ENCODE results near the gene PTPRT.

Gene PTPRT

GRCh38 chr20:42097741-42098140, 1092.0 kb downstream of the PTPRT start:
- no peak overlapping the region for H3K4me3 ChIP-seq (ENCODE audit: low read depth in 1 of 5, low read length in 5 of 5)

GRCh38 chr20:42095221-42095620, 1094.5 kb downstream of the PTPRT start:
- Histone ChIP-seq H3K4me1 (ENCODE audit: control insufficient read depth in 5 of 5, insufficient read depth in 5 of 5, low read length in 5 of 5) (no peaks in the 10 kb centered on the region), H3K36me3 (ENCODE audit: control insufficient read depth in 5 of 5, insufficient read depth in 5 of 5, low read length in 5 of 5) (no peaks in the 10 kb centered on the region), H3K9me3 (ENCODE audit: control insufficient read depth in 5 of 5, low read length in 5 of 5) (no peaks in the 10 kb centered on the region), H3K9ac (ENCODE audit: low read length in 5 of 5) (no peak overlapping the region), H3K4me3 (ENCODE audit: low read depth in 1 of 5, low read length in 5 of 5) (no peak overlapping the region), H3K27me3 (ENCODE audit: control insufficient read depth in 5 of 5, insufficient read depth in 4 of 5, low read length in 5 of 5) (peaks cover 0 to 3% (median 0%) of the 10 kb centered on the region in 5 donors), H3K27ac (ENCODE audit: low read depth, low read length) (no peak overlapping the region)

More at GRCh38 chr20:42097741-42098140, 1092.0 kb downstream of the PTPRT start:
- peaks cover 0 to 3% (median 0%) of the 10 kb centered on the region in 5 donors for H3K27me3 ChIP-seq (ENCODE audit: control insufficient read depth in 5 of 5, insufficient read depth in 4 of 5, low read length in 5 of 5)
- no peaks in the 10 kb centered on the region for H3K9me3 ChIP-seq (ENCODE audit: control insufficient read depth in 5 of 5, low read length in 5 of 5)
- H3K27ac ChIP-seq (ENCODE audit: low read depth, low read length): no peak overlapping the region
- H3K4me1 ChIP-seq (ENCODE audit: control insufficient read depth in 5 of 5, insufficient read depth in 5 of 5, low read length in 5 of 5): no peaks in the 10 kb centered on the region
- H3K9ac ChIP-seq (ENCODE audit: low read length in 5 of 5): no peak overlapping the region
- no peaks in the 10 kb centered on the region for H3K36me3 ChIP-seq (ENCODE audit: control insufficient read depth in 5 of 5, insufficient read depth in 5 of 5, low read length in 5 of 5)

- H3K27me3 ChIP-seq (ENCODE audit: control insufficient read depth in 5 of 5, insufficient read depth in 4 of 5, low read length in 5 of 5): peaks cover 0 to 3% (median 0%) of the 10 kb centered on the region in 5 donors
- H3K4me3 ChIP-seq (ENCODE audit: low read depth in 1 of 5, low read length in 5 of 5): no peak overlapping the region
- no peak overlapping the region for H3K27ac ChIP-seq (ENCODE audit: low read depth, low read length)
- no peaks in the 10 kb centered on the region for H3K36me3 ChIP-seq (ENCODE audit: control insufficient read depth in 5 of 5, insufficient read depth in 5 of 5, low read length in 5 of 5)
- no peak overlapping the region for H3K9ac ChIP-seq (ENCODE audit: low read length in 5 of 5)
- H3K9me3 ChIP-seq (ENCODE audit: control insufficient read depth in 5 of 5, low read length in 5 of 5): no peaks in the 10 kb centered on the region
- no peaks in the 10 kb centered on the region for H3K4me1 ChIP-seq (ENCODE audit: control insufficient read depth in 5 of 5, insufficient read depth in 5 of 5, low read length in 5 of 5)
Observed at GRCh38 chr20:42093542-42094440, 1095.9 kb downstream of the PTPRT start.

- H3K4me3 ChIP-seq (ENCODE audit: low read depth in 1 of 5, low read length in 5 of 5): no peak overlapping the region
- no peak overlapping the region for H3K9ac ChIP-seq (ENCODE audit: low read length in 5 of 5)
- H3K27me3 ChIP-seq (ENCODE audit: control insufficient read depth in 5 of 5, insufficient read depth in 4 of 5, low read length in 5 of 5): peaks cover 0 to 3% (median 0%) of the 10 kb centered on the region in 5 donors
- no peak overlapping the region for H3K27ac ChIP-seq (ENCODE audit: low read depth, low read length)
- no peaks in the 10 kb centered on the region for H3K4me1 ChIP-seq (ENCODE audit: control insufficient read depth in 5 of 5, insufficient read depth in 5 of 5, low read length in 5 of 5)
- no peaks in the 10 kb centered on the region for H3K9me3 ChIP-seq (ENCODE audit: control insufficient read depth in 5 of 5, low read length in 5 of 5)
- no peaks in the 10 kb centered on the region for H3K36me3 ChIP-seq (ENCODE audit: control insufficient read depth in 5 of 5, insufficient read depth in 5 of 5, low read length in 5 of 5)
Observed at GRCh38 chr20:42093041-42093440, 1096.7 kb downstream of the PTPRT start.

- no peak overlapping the region for H3K4me3 ChIP-seq (ENCODE audit: low read depth in 1 of 5, low read length in 5 of 5)
- no peak overlapping the region for H3K9ac ChIP-seq (ENCODE audit: low read length in 5 of 5)
- H3K27me3 ChIP-seq (ENCODE audit: control insufficient read depth in 5 of 5, insufficient read depth in 4 of 5, low read length in 5 of 5): no peaks in the 10 kb centered on the region
- H3K36me3 ChIP-seq (ENCODE audit: control insufficient read depth in 5 of 5, insufficient read depth in 5 of 5, low read length in 5 of 5): no peaks in the 10 kb centered on the region
- no peaks in the 10 kb centered on the region for H3K4me1 ChIP-seq (ENCODE audit: control insufficient read depth in 5 of 5, insufficient read depth in 5 of 5, low read length in 5 of 5)
- no peaks in the 10 kb centered on the region for H3K9me3 ChIP-seq (ENCODE audit: control insufficient read depth in 5 of 5, low read length in 5 of 5)
- H3K27ac ChIP-seq (ENCODE audit: low read depth, low read length): no peak overlapping the region
Observed at GRCh38 chr20:42085366-42085765, 1104.3 kb downstream of the PTPRT start.

- no peaks in the 10 kb centered on the region for H3K27me3 ChIP-seq (ENCODE audit: control insufficient read depth in 5 of 5, insufficient read depth in 4 of 5, low read length in 5 of 5)
- no peaks in the 10 kb centered on the region for H3K9me3 ChIP-seq (ENCODE audit: control insufficient read depth in 5 of 5, low read length in 5 of 5)
- H3K36me3 ChIP-seq (ENCODE audit: control insufficient read depth in 5 of 5, insufficient read depth in 5 of 5, low read length in 5 of 5): no peaks in the 10 kb centered on the region
- H3K4me1 ChIP-seq (ENCODE audit: control insufficient read depth in 5 of 5, insufficient read depth in 5 of 5, low read length in 5 of 5): no peaks in the 10 kb centered on the region
- H3K27ac ChIP-seq (ENCODE audit: low read depth, low read length): no peak overlapping the region
- H3K9ac ChIP-seq (ENCODE audit: low read length in 5 of 5): no peak overlapping the region
- no peak overlapping the region for H3K4me3 ChIP-seq (ENCODE audit: low read depth in 1 of 5, low read length in 5 of 5)
Observed at GRCh38 chr20:42083280-42083679, 1106.4 kb downstream of the PTPRT start.

- Histone ChIP-seq H3K4me3 (ENCODE audit: low read depth in 1 of 5, low read length in 5 of 5) (no peak overlapping the region), H3K36me3 (ENCODE audit: control insufficient read depth in 5 of 5, insufficient read depth in 5 of 5, low read length in 5 of 5) (no peaks in the 10 kb centered on the region), H3K9ac (ENCODE audit: low read length in 5 of 5) (no peak overlapping the region), H3K27me3 (ENCODE audit: control insufficient read depth in 5 of 5, insufficient read depth in 4 of 5, low read length in 5 of 5) (no peaks in the 10 kb centered on the region), H3K4me1 (ENCODE audit: control insufficient read depth in 5 of 5, insufficient read depth in 5 of 5, low read length in 5 of 5) (no peaks in the 10 kb centered on the region), H3K9me3 (ENCODE audit: control insufficient read depth in 5 of 5, low read length in 5 of 5) (no peaks in the 10 kb centered on the region), H3K27ac (ENCODE audit: low read depth, low read length) (no peak overlapping the region)
Observed at GRCh38 chr20:42082611-42083010, 1107.1 kb downstream of the PTPRT start.

- Histone ChIP-seq H3K36me3 (ENCODE audit: control insufficient read depth in 5 of 5, insufficient read depth in 5 of 5, low read length in 5 of 5) (no peaks in the 10 kb centered on the region), H3K4me1 (ENCODE audit: control insufficient read depth in 5 of 5, insufficient read depth in 5 of 5, low read length in 5 of 5) (no peaks in the 10 kb centered on the region), H3K27ac (ENCODE audit: low read depth, low read length) (no peak overlapping the region), H3K9me3 (ENCODE audit: control insufficient read depth in 5 of 5, low read length in 5 of 5) (no peaks in the 10 kb centered on the region), H3K4me3 (ENCODE audit: low read depth in 1 of 5, low read length in 5 of 5) (no peak overlapping the region), H3K9ac (ENCODE audit: low read length in 5 of 5) (no peak overlapping the region), H3K27me3 (ENCODE audit: control insufficient read depth in 5 of 5, insufficient read depth in 4 of 5, low read length in 5 of 5) (no peaks in the 10 kb centered on the region)
Observed at GRCh38 chr20:42080956-42081355, 1108.8 kb downstream of the PTPRT start.

- Histone ChIP-seq H3K4me1 (ENCODE audit: control insufficient read depth in 5 of 5, insufficient read depth in 5 of 5, low read length in 5 of 5) (no peaks in the 10 kb centered on the region), H3K9ac (ENCODE audit: low read length in 5 of 5) (no peak overlapping the region), H3K36me3 (ENCODE audit: control insufficient read depth in 5 of 5, insufficient read depth in 5 of 5, low read length in 5 of 5) (no peaks in the 10 kb centered on the region), H3K27me3 (ENCODE audit: control insufficient read depth in 5 of 5, insufficient read depth in 4 of 5, low read length in 5 of 5) (peaks cover 0 to under 1% (median 0%) of the 10 kb centered on the region in 5 donors), H3K9me3 (ENCODE audit: control insufficient read depth in 5 of 5, low read length in 5 of 5) (no peaks in the 10 kb centered on the region), H3K4me3 (ENCODE audit: low read depth in 1 of 5, low read length in 5 of 5) (no peak overlapping the region), H3K27ac (ENCODE audit: low read depth, low read length) (no peak overlapping the region)
Observed at GRCh38 chr20:42074944-42075343, 1114.8 kb downstream of the PTPRT start.

GRCh38 chr20:42067596-42067995, 1122.1 kb downstream of the PTPRT start:
- no peak overlapping the region for H3K9ac ChIP-seq (ENCODE audit: low read length in 5 of 5)
- no peaks in the 10 kb centered on the region for H3K9me3 ChIP-seq (ENCODE audit: control insufficient read depth in 5 of 5, low read length in 5 of 5)
- no peak overlapping the region for H3K27ac ChIP-seq (ENCODE audit: low read depth, low read length)
- no peaks in the 10 kb centered on the region for H3K4me1 ChIP-seq (ENCODE audit: control insufficient read depth in 5 of 5, insufficient read depth in 5 of 5, low read length in 5 of 5)
- H3K4me3 ChIP-seq (ENCODE audit: low read depth in 1 of 5, low read length in 5 of 5): no peak overlapping the region
- H3K36me3 ChIP-seq (ENCODE audit: control insufficient read depth in 5 of 5, insufficient read depth in 5 of 5, low read length in 5 of 5): no peaks in the 10 kb centered on the region
- peaks cover 0 to 10% (median 0%) of the 10 kb centered on the region in 5 donors for H3K27me3 ChIP-seq (ENCODE audit: control insufficient read depth in 5 of 5, insufficient read depth in 4 of 5, low read length in 5 of 5)
